PC-3 (cell line): ENCODE results near the gene MAU2.

Source experiments
- CTCF ChIP-seq: fragments of 300-600 bp; sonication (generic); conservative IDR thresholded peaks from 2 replicates; pipeline ENCODE4 v1.5.1; 2017; ENCODE audit warnings: antibody characterized with exemption, low read depth, mild to moderate bottlenecking, low read length
- EZH2 ChIP-seq: fragments of 300-600 bp; sonication (generic); IDR thresholded peaks from one replicate; pipeline ENCODE4 v1.6.1; 2017; ENCODE audit warnings: antibody characterized with exemption, mild to moderate bottlenecking, low read length; ENCODE audit not compliant: unreplicated experiment
- EZH2phosphoT487 ChIP-seq: fragments of 300-600 bp; sonication (generic); IDR thresholded peaks from 2 replicates; pipeline ENCODE4 v1.6.1; 2018; ENCODE audit warnings: mild to moderate bottlenecking, antibody characterized with exemption, low read length, borderline replicate concordance

GRCh38 chr19:19338082-19338481 lies 17.5 kb downstream of the MAU2 start:
- TF ChIP-seq CTCF (no peak), EZH2 (no peak), EZH2phosphoT487 (no peak)
